NT2/D1 (cell line): Measurements from ENCODE around the gene DCPS.

ENCODE experiments used
- DNase-seq: peaks from one replicate; pipeline ENCODE4 v3.0.0-alpha.2; 2011; ENCODE audit warnings: low read depth, low spot score
- H3K27me3 ChIP-seq: 2 replicates; pipeline ENCODE4 v1.6.0; 2011; ENCODE audit warnings: mild to moderate bottlenecking; ENCODE audit not compliant: insufficient read length, insufficient read depth
- H3K36me3 ChIP-seq: 2 replicates; pipeline ENCODE4 v1.6.1; 2011; ENCODE audit warnings: mild to moderate bottlenecking, low read length, mixed read lengths; ENCODE audit not compliant: insufficient read depth, insufficient read length
- H3K4me1 ChIP-seq: 2 replicates; pipeline ENCODE4 v1.5.1; 2011; ENCODE audit not compliant: insufficient read depth, insufficient read length
- H3K4me3 ChIP-seq: 2 replicates; pipeline ENCODE4 v1.5.1; 2011; ENCODE audit warnings: low read depth; ENCODE audit not compliant: insufficient read length
- H3K9ac ChIP-seq: 2 replicates; pipeline ENCODE4 v1.6.0; 2011; ENCODE audit warnings: low read depth; ENCODE audit not compliant: insufficient read length
- H3K9me3 ChIP-seq: 2 replicates; pipeline ENCODE4 v1.5.1; 2011; ENCODE audit warnings: mild to moderate bottlenecking, low read length; ENCODE audit not compliant: insufficient read depth
- SUZ12 ChIP-seq: IDR thresholded peaks from 2 replicates; pipeline ENCODE4 v1.6.1; 2011; ENCODE audit not compliant: insufficient read length, insufficient read depth; ENCODE audit errors: extremely low read depth
- YY1 ChIP-seq: IDR thresholded peaks from 2 replicates; pipeline ENCODE4 v1.6.1; 2011; ENCODE audit not compliant: insufficient read length, insufficient read depth
- ZNF274 ChIP-seq: IDR thresholded peaks from 2 replicates; pipeline ENCODE4 v1.6.1; 2011; ENCODE audit warnings: mild to moderate bottlenecking, low read depth, low read length

The DCPS gene

DNA sequence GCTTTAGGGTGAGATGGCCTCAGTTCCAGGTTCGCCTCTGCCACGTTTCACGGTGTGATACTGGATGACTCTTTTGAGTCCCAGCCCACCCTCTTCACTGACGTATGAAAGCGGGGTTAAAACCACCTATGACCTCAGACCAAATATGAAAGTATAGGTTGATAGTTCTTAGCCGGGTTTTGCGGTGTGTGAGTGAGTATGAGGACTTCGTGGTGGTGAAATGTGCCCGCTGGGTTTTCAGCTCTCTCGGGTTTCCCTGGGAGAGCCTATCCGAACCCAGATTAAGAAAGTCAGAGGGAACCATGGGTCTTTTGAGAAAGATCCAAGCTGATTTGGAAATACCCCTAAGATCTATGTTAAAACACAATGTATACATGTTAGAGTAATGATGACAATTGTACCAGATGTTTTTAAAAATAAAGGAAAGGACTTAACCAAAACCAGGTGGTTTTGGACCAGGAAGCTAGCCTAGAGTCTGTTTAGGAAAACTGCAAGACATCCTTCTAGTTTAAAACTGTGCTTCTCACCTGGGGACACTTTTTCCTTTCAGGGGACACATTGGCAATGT is 25.9 kb downstream of the DCPS start:
- Histone ChIP-seq H3K4me1 (no peaks in the 10 kb centered on the region), H3K27me3 (no peaks in the 10 kb centered on the region), H3K36me3 (peaks cover 12% of the 10 kb centered on the region), H3K9ac (no peak overlapping the region), H3K9me3 (no peaks in the 10 kb centered on the region), H3K4me3 (no peak overlapping the region)
- no peak for DNase-seq
- no peak for TF ChIP-seq ZNF274
- TF ChIP-seq YY1: no peak
- no peak for TF ChIP-seq SUZ12

GRCh38 chr11:126331286-126331685 is 27.4 kb downstream of the DCPS start:
- no peak for TF ChIP-seq ZNF274
- TF ChIP-seq YY1: no peak
- TF ChIP-seq SUZ12: no peak
- Histone ChIP-seq H3K4me3 (no peak overlapping the region), H3K9ac (no peak overlapping the region), H3K4me1 (peaks cover 2% of the 10 kb centered on the region), H3K9me3 (no peaks in the 10 kb centered on the region), H3K27me3 (no peaks in the 10 kb centered on the region), H3K36me3 (peaks cover 12% of the 10 kb centered on the region)
- no peak for DNase-seq

DNA sequence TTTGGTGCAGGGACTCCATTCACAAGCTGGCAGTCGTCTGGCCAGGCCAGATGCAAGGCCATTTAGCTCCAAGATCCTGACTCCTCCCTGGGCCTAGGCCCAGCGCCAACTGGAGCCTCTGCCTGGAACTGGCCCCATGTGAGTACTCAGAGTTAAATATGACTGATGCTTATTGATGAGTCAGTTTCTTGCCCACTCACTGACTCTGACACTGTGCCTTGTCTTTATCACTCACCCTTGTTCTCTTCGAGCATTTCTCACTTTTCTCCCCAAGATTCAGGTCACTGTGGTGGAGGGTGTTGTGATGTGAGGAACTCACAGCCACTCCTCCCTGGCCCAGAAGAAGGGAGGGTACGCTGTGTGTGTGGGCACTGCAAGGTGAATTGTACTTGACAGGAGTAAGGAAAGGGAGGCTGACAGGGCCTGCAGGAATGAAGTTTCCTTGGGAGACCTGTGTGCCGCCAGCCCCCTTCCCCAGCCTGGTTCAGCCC is 28.4 kb downstream of the DCPS start:
- no peak overlapping the region for H3K4me3 ChIP-seq
- H3K4me1 ChIP-seq: peaks cover 2% of the 10 kb centered on the region
- TF ChIP-seq SUZ12: no peak
- no peak for TF ChIP-seq ZNF274
- DNase-seq: no peak
- H3K9me3 ChIP-seq: no peaks in the 10 kb centered on the region
- H3K9ac ChIP-seq: no peak overlapping the region
- peaks cover 12% of the 10 kb centered on the region for H3K36me3 ChIP-seq
- H3K27me3 ChIP-seq: no peaks in the 10 kb centered on the region

GRCh38 chr11:126333142-126333541 is 29.3 kb downstream of the DCPS start:
- H3K4me3 ChIP-seq: no peak overlapping the region
- H3K9me3 ChIP-seq: no peaks in the 10 kb centered on the region
- no peak for DNase-seq
- H3K9ac ChIP-seq: no peak overlapping the region
- H3K4me1 ChIP-seq: peaks cover 2% of the 10 kb centered on the region
- no peak for TF ChIP-seq YY1
- no peak for TF ChIP-seq ZNF274
- TF ChIP-seq SUZ12: no peak
- no peaks in the 10 kb centered on the region for H3K27me3 ChIP-seq
- H3K36me3 ChIP-seq: peaks cover 12% of the 10 kb centered on the region

GRCh38 chr11:126334659-126335462 is 31.0 kb downstream of the DCPS start:
- Histone ChIP-seq H3K4me1 (peaks cover 7% of the 10 kb centered on the region), H3K9ac (no peak overlapping the region), H3K27me3 (no peaks in the 10 kb centered on the region), H3K9me3 (no peaks in the 10 kb centered on the region), H3K4me3 (no peak overlapping the region), H3K36me3 (peaks cover 12% of the 10 kb centered on the region)
- no peak for TF ChIP-seq SUZ12
- no peak for TF ChIP-seq ZNF274
- no peak for TF ChIP-seq YY1
- no peak for DNase-seq

- Histone ChIP-seq H3K36me3 (peaks cover 12% of the 10 kb centered on the region), H3K9ac (no peak overlapping the region), H3K4me1 (peaks cover 7% of the 10 kb centered on the region)
Measured at GRCh38 chr11:126335463-126335760, 31.6 kb downstream of the DCPS start.

GRCh38 chr11:126336138-126336541 is 32.3 kb downstream of the DCPS start:
- DNase-seq: no peak
- Histone ChIP-seq H3K27me3 (no peaks in the 10 kb centered on the region), H3K4me1 (peaks cover 7% of the 10 kb centered on the region), H3K36me3 (peaks cover 12% of the 10 kb centered on the region), H3K9me3 (no peaks in the 10 kb centered on the region), H3K4me3 (no peak overlapping the region), H3K9ac (no peak overlapping the region)
- no peak for TF ChIP-seq SUZ12

More at GRCh38 chr11:126335463-126335760, 31.6 kb downstream of the DCPS start:
- TF ChIP-seq YY1 (no peak), ZNF274 (no peak), SUZ12 (no peak)
- Histone ChIP-seq H3K9me3 (no peaks in the 10 kb centered on the region), H3K4me3 (no peak overlapping the region), H3K27me3 (no peaks in the 10 kb centered on the region)
- DNase-seq: no peak
